ENCODE measurements around the gene CCT2. TPM values are rescaled to one million over a fixed set of nuclear protein-coding genes. Genes with fewer than 3 reads are reported as not detected.

The CCT2 gene
- total and polyA plus RNA-seq, 8 donors = 41.6 to 69.1 (median 61.6) TPM

DNA sequence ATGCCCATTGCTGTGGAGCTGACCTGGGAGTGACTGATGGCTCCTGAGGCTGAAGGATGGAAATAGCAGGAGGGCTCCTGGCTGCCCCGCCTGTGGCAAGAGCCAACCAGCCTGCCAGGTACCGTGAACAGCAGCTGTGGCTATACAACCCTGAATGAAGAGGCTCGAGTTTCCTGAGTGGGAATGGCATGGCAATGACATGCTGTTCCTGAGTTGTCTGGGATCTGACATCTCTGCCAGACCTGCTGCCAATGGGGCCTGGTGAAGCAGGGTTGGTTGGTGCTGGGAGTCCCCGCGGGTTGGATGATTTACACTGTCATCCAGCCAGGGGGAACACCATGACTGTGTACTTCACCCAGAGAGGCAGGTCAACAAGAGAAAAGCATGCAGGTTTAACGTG lies 57.3 kb downstream of the CCT2 start:
- Histone ChIP-seq H3K9me3 (no peaks in the 10 kb centered on the region), H3K27me3 (no peaks in the 10 kb centered on the region), H3K4me1 (no peaks in the 10 kb centered on the region), H3K27ac (no peak overlapping the region), H3K36me3 (no peaks in the 10 kb centered on the region), H3K4me3 (no peak overlapping the region)
- no peak for FAIRE-seq
- no peak for DNase-seq
- intact Hi-C loops (cut with DNase I) = no loop called here
- 72 to 73% methylated on average over 6 of the region's 6 CpGs for WGBS, 2 donors
- TF ChIP-seq, protein P1, sequence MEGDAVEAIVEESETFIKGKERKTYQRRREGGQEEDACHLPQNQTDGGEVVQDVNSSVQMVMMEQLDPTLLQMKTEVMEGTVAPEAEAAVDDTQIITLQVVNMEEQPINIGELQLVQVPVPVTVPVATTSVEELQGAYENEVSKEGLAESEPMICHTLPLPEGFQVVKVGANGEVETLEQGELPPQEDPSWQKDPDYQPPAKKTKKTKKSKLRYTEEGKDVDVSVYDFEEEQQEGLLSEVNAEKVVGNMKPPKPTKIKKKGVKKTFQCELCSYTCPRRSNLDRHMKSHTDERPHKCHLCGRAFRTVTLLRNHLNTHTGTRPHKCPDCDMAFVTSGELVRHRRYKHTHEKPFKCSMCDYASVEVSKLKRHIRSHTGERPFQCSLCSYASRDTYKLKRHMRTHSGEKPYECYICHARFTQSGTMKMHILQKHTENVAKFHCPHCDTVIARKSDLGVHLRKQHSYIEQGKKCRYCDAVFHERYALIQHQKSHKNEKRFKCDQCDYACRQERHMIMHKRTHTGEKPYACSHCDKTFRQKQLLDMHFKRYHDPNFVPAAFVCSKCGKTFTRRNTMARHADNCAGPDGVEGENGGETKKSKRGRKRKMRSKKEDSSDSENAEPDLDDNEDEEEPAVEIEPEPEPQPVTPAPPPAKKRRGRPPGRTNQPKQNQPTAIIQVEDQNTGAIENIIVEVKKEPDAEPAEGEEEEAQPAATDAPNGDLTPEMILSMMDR (IDR thresholded peaks at IDR 0.05) = no peak
- no peak for ATAC-seq

DNA sequence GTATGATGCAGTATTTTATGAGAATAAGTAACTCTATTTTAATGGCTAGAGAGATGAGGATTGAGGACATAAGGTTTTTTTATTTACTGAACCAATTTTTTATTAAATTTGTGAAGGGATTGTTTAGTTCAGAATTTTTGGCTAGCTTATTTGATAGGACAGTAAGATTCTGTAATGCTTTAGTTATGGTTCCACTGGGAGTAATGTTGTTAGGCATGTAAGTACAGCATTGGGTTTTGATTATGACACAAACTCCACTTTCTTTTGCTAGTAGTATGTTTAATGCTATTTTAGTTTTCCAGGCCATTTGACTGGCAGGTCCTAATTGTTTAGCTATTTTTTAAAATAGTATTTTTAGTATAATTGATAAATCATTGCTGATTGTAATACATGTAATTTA lies 59.3 kb downstream of the CCT2 start:
- no peaks in the 10 kb centered on the region for H3K36me3 ChIP-seq
- DNase-seq (no peak), ATAC-seq (no peak), FAIRE-seq (no peak)
- H3K27ac ChIP-seq = no peak overlapping the region
- intact Hi-C loops (cut with DNase I) = no loop called here
- TF ChIP-seq, protein P1 (IDR thresholded peaks at IDR 0.05) = no peak
- H3K4me3 ChIP-seq = no peak overlapping the region
- H3K27me3 ChIP-seq = no peaks in the 10 kb centered on the region
- no peaks in the 10 kb centered on the region for H3K4me1 ChIP-seq
- H3K9me3 ChIP-seq = no peaks in the 10 kb centered on the region

DNA sequence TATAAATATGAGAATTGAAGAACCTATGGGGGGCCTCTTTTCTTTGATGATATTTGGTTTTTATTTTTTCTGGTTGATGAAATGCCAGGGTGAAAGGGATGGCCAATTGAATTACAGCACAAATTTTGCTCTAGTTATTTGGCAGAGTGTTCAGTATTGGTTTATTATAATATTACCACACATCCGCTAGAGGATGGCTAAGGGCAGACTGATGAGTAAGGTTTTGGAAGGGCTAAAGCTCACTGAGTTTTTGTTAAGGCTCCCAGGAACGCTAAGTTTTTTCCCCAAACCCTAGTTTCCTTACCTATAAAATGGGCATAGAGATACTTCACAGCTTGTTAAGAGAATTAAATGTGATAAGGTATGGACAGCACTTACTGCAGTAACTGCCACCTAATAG lies 59.8 kb downstream of the CCT2 start:
- H3K9me3 ChIP-seq = no peaks in the 10 kb centered on the region
- H3K27ac ChIP-seq = no peak overlapping the region
- H3K4me1 ChIP-seq = no peaks in the 10 kb centered on the region
- TF ChIP-seq, protein P1 (IDR thresholded peaks at IDR 0.05) = no peak
- DNase-seq = no peak
- no peak overlapping the region for H3K4me3 ChIP-seq
- FAIRE-seq = no peak
- intact Hi-C loops (cut with DNase I) = no loop called here
- no peaks in the 10 kb centered on the region for H3K36me3 ChIP-seq
- no peak for ATAC-seq
- no peaks in the 10 kb centered on the region for H3K27me3 ChIP-seq
- 84 to 87% methylated on average over 2 of the region's 2 CpGs for whole genome bisulfite sequencing, 2 donors

DNA sequence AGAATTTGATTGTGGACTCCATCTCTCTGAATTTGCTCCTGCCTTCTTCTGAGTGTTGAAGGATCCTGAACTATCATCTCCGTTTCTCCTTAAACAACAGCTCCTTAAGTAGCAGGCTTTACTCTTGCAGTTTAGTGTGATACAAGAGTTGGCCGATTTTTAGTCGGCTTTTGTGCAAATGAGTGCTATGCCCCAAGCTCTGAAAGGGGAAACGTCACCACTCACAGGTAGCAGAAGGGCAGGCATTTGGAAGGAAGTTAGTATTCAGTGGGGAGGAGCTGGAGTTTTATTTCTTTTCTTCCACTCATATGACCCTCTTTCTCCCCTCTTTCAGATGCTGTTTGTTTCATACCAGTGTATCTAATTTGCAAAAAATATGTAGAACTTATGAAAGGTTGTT lies 61.9 kb downstream of the CCT2 start:
- H3K4me1 ChIP-seq = no peaks in the 10 kb centered on the region
- FAIRE-seq (no peak), DNase-seq (no peak), ATAC-seq (no peak)
- no peaks in the 10 kb centered on the region for H3K36me3 ChIP-seq
- intact Hi-C loops (cut with DNase I) = no loop called here
- WGBS, 2 donors = 54 to 65% methylated on average over 4 of the region's 4 CpGs
- TF ChIP-seq, protein P1 (IDR thresholded peaks at IDR 0.05) = no peak
- no peaks in the 10 kb centered on the region for H3K27me3 ChIP-seq
- H3K9me3 ChIP-seq = no peaks in the 10 kb centered on the region
- H3K4me3 ChIP-seq = no peak overlapping the region
- no peak overlapping the region for H3K27ac ChIP-seq

DNA sequence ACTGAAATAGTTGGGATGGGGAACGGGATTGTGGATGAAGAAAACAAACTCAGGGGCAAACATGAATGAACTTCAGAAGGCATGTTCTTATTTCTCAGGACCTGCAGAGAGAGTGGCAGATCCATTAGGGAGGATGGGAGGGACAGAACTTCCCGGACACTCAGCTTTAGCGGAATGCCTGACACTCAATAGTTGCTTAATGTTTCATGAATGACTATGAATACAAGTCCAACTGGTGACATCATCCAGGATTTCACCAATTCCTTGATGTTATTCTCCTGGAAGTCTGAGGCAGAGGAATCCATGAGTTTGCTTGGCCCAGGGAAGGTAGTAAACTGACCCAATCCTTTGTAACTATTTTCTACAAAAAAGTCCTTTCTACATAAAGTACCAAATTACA lies 63.2 kb downstream of the CCT2 start:
- DNase-seq (no peak), ATAC-seq (peak in 1 of 4 donors; percentile 41), FAIRE-seq (no peak)
- Histone ChIP-seq H3K4me1 (no peaks in the 10 kb centered on the region), H3K36me3 (no peaks in the 10 kb centered on the region), H3K27ac (no peak overlapping the region), H3K4me3 (no peak overlapping the region), H3K27me3 (no peaks in the 10 kb centered on the region), H3K9me3 (no peaks in the 10 kb centered on the region)
- TF ChIP-seq, protein P1 (IDR thresholded peaks at IDR 0.05) = no peak
- 75 to 82% methylated on average over 3 of the region's 3 CpGs for WGBS, 2 donors
- intact Hi-C loops (cut with DNase I) = no loop called here
